ENCODE results near the gene EXOSC5. TPM values are rescaled to one million over a fixed set of nuclear protein-coding genes. Genes with fewer than 3 reads are reported as not detected.

EXOSC5 gene
- total RNA-seq, 1 experiment from 2014 or later, result 25.2 TPM

- POLR2A ChIA-PET, result no interaction called here
- no peaks in the 10 kb centered on the region for H3K27me3 ChIP-seq (ENCODE audit: control insufficient read depth, insufficient read depth, low read length)
- no peaks in the 10 kb centered on the region for H3K4me1 ChIP-seq (ENCODE audit: control insufficient read depth, insufficient read depth, low read length)
- CTCF ChIA-PET, result no interaction called here
- H3K4me3 ChIP-seq (ENCODE audit: low read depth in 2 of 2, low read length in 2 of 2), result no peak overlapping the region
- DNase-seq (ENCODE audit: low read depth, low spot score), result no peak
- no TSS peak for BruUV-seq (replicated peaks)
- H3K36me3 ChIP-seq (ENCODE audit: control insufficient read depth, insufficient read depth, low read length), result no peaks in the 10 kb centered on the region
- in situ Hi-C loops (cut with HindIII; ENCODE audit: low pct_unique_long_range_greater_than_20kb, low sequenced_read_pairs), result no loop called here
- TF ChIP-seq REST (IDR thresholded peaks at IDR 0.05; ENCODE audit: insufficient read depth in 1 of 2, low read depth in 2 of 2, low read length in 1 of 2), result no peak
- TF ChIP-seq SIN3A (IDR thresholded peaks at IDR 0.05; ENCODE audit: borderline replicate concordance, insufficient read depth, low read depth, low read length), result no peak
- no peak for TF ChIP-seq TCF7L2 (IDR thresholded peaks at IDR 0.05; ENCODE audit: low read depth, low read length)
- TF ChIP-seq CTCF (IDR thresholded peaks at IDR 0.05), result no peak
- no peak for TF ChIP-seq POLR2AphosphoS5 (IDR thresholded peaks at IDR 0.05; ENCODE audit: low read depth, low read length)
- ATAC-seq, result no peak
- intact Hi-C loops (cut with micrococcal nuclease; ENCODE audit: unreplicated experiment), result no loop called here
- no peak overlapping the region for H3K27ac ChIP-seq (ENCODE audit: low read length)
- H3K9me3 ChIP-seq (ENCODE audit: control insufficient read depth, insufficient read depth, low read depth, low read length), result no peaks in the 10 kb centered on the region
Observed at GRCh38 chr19:41357746-41358145, 39.4 kb downstream of the EXOSC5 start.

- no peaks in the 10 kb centered on the region for H3K4me1 ChIP-seq (ENCODE audit: control insufficient read depth, insufficient read depth, low read length)
- ChIA-PET POLR2A (no interaction called here), CTCF (interaction anchor here (0.6 kb wide), 1 partner anchor 79 kb away, joined by 5 read pairs; no protein-coding TSS in a partner anchor)
- no peaks in the 10 kb centered on the region for H3K9me3 ChIP-seq (ENCODE audit: control insufficient read depth, insufficient read depth, low read depth, low read length)
- in situ Hi-C loops (cut with HindIII; ENCODE audit: low pct_unique_long_range_greater_than_20kb, low sequenced_read_pairs) (no loop called here), intact Hi-C loops (cut with micrococcal nuclease; ENCODE audit: unreplicated experiment) (no loop called here)
- no peaks in the 10 kb centered on the region for H3K27me3 ChIP-seq (ENCODE audit: control insufficient read depth, insufficient read depth, low read length)
- DNase-seq (ENCODE audit: low read depth, low spot score) (no peak), ATAC-seq (no peak)
- BruUV-seq (replicated peaks), result no TSS peak
- no peak overlapping the region for H3K4me3 ChIP-seq (ENCODE audit: low read depth in 2 of 2, low read length in 2 of 2)
- H3K27ac ChIP-seq (ENCODE audit: low read length), result no peak overlapping the region
- H3K36me3 ChIP-seq (ENCODE audit: control insufficient read depth, insufficient read depth, low read length), result peaks cover 2% of the 10 kb centered on the region; the same call in 1 of the 2 replicates
- TF ChIP-seq SIN3A (IDR thresholded peaks at IDR 0.05; ENCODE audit: borderline replicate concordance, insufficient read depth, low read depth, low read length) (no peak), POLR2AphosphoS5 (IDR thresholded peaks at IDR 0.05; ENCODE audit: low read depth, low read length) (no peak), REST (IDR thresholded peaks at IDR 0.05; ENCODE audit: insufficient read depth in 1 of 2, low read depth in 2 of 2, low read length in 1 of 2) (no peak)
Observed at GRCh38 chr19:41356984-41357739, 40.0 kb downstream of the EXOSC5 start.

Data from Panc1 (cell line).